ENCODE results near the gene THRAP3. TPM values are rescaled to one million over a fixed set of nuclear protein-coding genes. Genes with fewer than 3 reads are reported as not detected.

Gene THRAP3
- total RNA-seq, 1 experiment from 2014 or later: 97.5 TPM

DNA sequence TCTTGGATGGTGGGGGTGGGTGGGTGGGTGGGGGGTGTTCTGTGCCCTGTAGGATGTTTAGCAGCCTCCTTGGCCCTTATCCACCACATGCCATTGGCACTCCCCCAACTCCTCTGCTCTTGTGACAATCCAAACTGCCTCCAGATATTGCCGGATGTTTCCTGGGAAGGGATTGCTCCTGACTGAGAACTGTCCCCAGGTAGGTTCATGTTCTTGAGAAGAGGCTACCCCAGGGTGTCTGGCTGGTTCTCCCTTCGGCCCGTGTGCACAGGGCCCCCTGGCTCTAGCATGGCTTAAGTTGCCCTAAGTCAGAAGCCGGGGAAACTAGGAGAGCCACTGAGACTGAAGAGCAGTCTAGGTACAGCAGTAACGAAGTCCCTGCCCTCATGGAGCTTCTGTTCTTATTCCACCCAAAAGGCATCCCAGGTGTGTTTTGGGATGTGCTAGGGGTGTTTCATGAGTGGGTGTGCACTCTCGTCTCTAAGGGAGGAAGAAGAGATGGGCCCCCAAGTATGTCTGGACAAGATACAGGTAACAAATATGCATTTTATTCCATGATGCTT, 19.8 kb upstream of the THRAP3 start:
- Mint-ChIP-seq H3K36me3 (ENCODE audit: insufficient read depth, unreplicated experiment) (peaks cover 4% of the 10 kb centered on the region), H3K27me3 (ENCODE audit: unreplicated experiment) (no peaks in the 10 kb centered on the region), H3K9me3 (ENCODE audit: low read depth, unreplicated experiment) (peaks cover 3% of the 10 kb centered on the region), H3K4me1 (ENCODE audit: low read depth, unreplicated experiment) (peaks cover 27% of the 10 kb centered on the region), H3K27ac (ENCODE audit: unreplicated experiment) (peak overlapping the region; percentile 58), H3K4me3 (ENCODE audit: low read depth, unreplicated experiment) (no peak overlapping the region)
- intact Hi-C loops (cut with micrococcal nuclease; ENCODE audit: unreplicated experiment): no loop called here
- CTCF ChIA-PET: no interaction called here
- no TSS peak for BruUV-seq (replicated peaks)
- DNase-seq: no peak
- TF ChIP-seq, protein P1, sequence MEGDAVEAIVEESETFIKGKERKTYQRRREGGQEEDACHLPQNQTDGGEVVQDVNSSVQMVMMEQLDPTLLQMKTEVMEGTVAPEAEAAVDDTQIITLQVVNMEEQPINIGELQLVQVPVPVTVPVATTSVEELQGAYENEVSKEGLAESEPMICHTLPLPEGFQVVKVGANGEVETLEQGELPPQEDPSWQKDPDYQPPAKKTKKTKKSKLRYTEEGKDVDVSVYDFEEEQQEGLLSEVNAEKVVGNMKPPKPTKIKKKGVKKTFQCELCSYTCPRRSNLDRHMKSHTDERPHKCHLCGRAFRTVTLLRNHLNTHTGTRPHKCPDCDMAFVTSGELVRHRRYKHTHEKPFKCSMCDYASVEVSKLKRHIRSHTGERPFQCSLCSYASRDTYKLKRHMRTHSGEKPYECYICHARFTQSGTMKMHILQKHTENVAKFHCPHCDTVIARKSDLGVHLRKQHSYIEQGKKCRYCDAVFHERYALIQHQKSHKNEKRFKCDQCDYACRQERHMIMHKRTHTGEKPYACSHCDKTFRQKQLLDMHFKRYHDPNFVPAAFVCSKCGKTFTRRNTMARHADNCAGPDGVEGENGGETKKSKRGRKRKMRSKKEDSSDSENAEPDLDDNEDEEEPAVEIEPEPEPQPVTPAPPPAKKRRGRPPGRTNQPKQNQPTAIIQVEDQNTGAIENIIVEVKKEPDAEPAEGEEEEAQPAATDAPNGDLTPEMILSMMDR (IDR thresholded peaks at IDR 0.05; ENCODE audit: unreplicated experiment): no peak

DNA sequence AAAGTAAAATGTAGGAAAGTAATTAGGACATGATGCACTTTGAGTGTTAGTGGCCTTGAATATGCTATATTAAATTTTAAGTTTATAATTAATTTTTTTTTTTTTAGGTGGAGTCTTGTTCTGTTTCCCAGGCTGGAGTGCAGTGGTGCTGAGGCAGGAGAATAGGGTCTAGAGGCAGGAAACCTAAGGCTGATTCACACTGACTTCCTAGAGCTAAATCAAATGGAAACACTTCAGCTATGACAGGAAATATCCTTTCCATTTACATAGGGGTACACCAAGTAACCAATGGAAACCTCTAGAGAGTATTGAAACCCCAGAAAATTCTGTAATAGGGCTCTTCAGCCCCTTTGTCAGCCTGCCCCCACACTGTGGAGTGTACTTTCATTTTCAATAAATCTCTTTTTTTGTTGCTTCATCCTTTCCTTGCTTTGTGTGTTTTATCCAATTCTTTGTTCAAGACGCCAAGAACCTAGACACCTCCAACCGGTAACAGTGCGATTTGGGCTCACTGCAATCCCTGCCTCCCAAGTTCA, 17.9 kb upstream of the THRAP3 start:
- no peak for DNase-seq
- Mint-ChIP-seq H3K27me3 (ENCODE audit: unreplicated experiment) (no peaks in the 10 kb centered on the region), H3K9me3 (ENCODE audit: low read depth, unreplicated experiment) (peaks cover 3% of the 10 kb centered on the region), H3K27ac (ENCODE audit: unreplicated experiment) (no peak overlapping the region), H3K36me3 (ENCODE audit: insufficient read depth, unreplicated experiment) (no peaks in the 10 kb centered on the region), H3K4me3 (ENCODE audit: low read depth, unreplicated experiment) (no peak overlapping the region), H3K4me1 (ENCODE audit: low read depth, unreplicated experiment) (peaks cover 12% of the 10 kb centered on the region)
- no TSS peak for BruUV-seq (replicated peaks)
- TF ChIP-seq, protein P1 (IDR thresholded peaks at IDR 0.05; ENCODE audit: unreplicated experiment): no peak
- CTCF ChIA-PET: no interaction called here
- intact Hi-C loops (cut with micrococcal nuclease; ENCODE audit: unreplicated experiment): no loop called here

DNA sequence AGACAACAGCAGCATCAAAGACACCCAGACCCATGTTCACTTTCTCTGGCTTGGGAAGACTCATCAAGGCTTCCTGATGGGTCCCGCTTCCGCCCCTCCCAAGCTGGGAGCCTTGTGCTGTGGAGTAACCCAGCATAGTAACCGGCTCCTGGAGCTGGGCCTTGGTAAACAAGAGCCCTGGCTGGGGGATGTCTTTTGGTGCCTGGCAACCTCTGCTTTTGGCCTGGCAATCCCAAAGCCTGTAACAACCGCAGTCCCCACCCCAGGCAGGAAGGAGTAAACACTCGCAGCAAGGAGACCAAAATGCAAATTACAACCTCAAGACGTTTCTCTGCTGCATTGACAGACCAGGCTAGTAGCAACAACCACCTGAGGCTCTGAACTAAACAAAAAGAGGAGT, 16.9 kb upstream of the THRAP3 start:
- no peak for DNase-seq
- H3K27ac Mint-ChIP-seq (ENCODE audit: unreplicated experiment): no peak overlapping the region
- H3K9me3 Mint-ChIP-seq (ENCODE audit: low read depth, unreplicated experiment): peaks cover 3% of the 10 kb centered on the region
- no peaks in the 10 kb centered on the region for H3K27me3 Mint-ChIP-seq (ENCODE audit: unreplicated experiment)
- no peaks in the 10 kb centered on the region for H3K36me3 Mint-ChIP-seq (ENCODE audit: insufficient read depth, unreplicated experiment)
- H3K4me3 Mint-ChIP-seq (ENCODE audit: low read depth, unreplicated experiment): no peak overlapping the region
- peaks cover 13% of the 10 kb centered on the region for H3K4me1 Mint-ChIP-seq (ENCODE audit: low read depth, unreplicated experiment)
- BruUV-seq (replicated peaks): no TSS peak
- CTCF ChIA-PET: no interaction called here
- intact Hi-C loops (cut with micrococcal nuclease; ENCODE audit: unreplicated experiment): no loop called here
- TF ChIP-seq, protein P1 (IDR thresholded peaks at IDR 0.05; ENCODE audit: unreplicated experiment): no peak

DNA sequence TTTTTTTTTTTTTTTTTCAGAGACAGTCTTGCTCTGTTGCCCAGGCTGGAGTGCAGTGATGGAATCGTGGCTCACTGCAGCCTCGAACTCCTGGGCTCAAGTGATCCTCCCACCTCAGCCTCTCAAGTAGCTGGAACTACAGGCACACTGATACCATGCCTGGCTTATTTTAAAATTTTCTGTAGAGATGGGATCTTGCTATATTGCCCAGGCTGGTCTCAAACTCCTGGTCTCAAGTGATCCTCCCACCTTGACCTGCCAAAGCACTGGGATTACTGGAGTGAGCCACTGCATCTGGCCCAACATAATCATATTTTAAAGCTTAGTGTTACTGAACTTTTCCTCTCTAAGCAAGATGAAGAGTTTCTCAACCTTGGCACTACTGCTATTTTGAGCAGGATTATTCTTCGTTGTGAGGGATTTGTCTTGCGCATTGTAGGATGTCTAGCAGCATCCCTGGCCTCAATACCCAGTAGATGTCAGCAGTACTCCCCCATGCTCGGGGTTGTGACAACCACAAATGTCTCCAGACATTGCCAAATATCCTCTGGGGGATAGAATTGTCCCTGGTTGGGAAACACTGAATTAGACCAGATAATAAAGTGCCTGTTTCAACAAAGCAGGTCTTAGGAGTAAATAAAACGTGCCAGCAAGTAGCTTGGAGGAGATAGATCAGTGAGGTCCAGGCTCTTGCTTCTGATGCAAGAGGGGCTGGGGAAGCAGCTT, 15.1 kb upstream of the THRAP3 start:
- no TSS peak for BruUV-seq (replicated peaks)
- peaks cover 18% of the 10 kb centered on the region for H3K4me1 Mint-ChIP-seq (ENCODE audit: low read depth, unreplicated experiment)
- no peaks in the 10 kb centered on the region for H3K27me3 Mint-ChIP-seq (ENCODE audit: unreplicated experiment)
- intact Hi-C loops (cut with micrococcal nuclease; ENCODE audit: unreplicated experiment): no loop called here
- TF ChIP-seq, protein P1 (IDR thresholded peaks at IDR 0.05; ENCODE audit: unreplicated experiment): no peak
- no peaks in the 10 kb centered on the region for H3K36me3 Mint-ChIP-seq (ENCODE audit: insufficient read depth, unreplicated experiment)
- no peak for DNase-seq
- H3K4me3 Mint-ChIP-seq (ENCODE audit: low read depth, unreplicated experiment): no peak overlapping the region
- CTCF ChIA-PET: interaction anchor here (0.6 kb wide), 1 partner anchor 49 kb away, joined by 3 read pairs; no protein-coding TSS in a partner anchor
- H3K27ac Mint-ChIP-seq (ENCODE audit: unreplicated experiment): no peak overlapping the region
- H3K9me3 Mint-ChIP-seq (ENCODE audit: low read depth, unreplicated experiment): no peaks in the 10 kb centered on the region

Data from Calu3 (cell line).